ENCODE results near the gene ARPC2. TPM values are rescaled to one million over a fixed set of nuclear protein-coding genes. Genes with fewer than 3 reads are reported as not detected.

The ARPC2 gene
- total and polyA plus RNA-seq, 2 of the 13 experiments (the other 11 are each of a cell fraction or from before 2014, with no cell fraction given) = 168 to 303 TPM

DNA sequence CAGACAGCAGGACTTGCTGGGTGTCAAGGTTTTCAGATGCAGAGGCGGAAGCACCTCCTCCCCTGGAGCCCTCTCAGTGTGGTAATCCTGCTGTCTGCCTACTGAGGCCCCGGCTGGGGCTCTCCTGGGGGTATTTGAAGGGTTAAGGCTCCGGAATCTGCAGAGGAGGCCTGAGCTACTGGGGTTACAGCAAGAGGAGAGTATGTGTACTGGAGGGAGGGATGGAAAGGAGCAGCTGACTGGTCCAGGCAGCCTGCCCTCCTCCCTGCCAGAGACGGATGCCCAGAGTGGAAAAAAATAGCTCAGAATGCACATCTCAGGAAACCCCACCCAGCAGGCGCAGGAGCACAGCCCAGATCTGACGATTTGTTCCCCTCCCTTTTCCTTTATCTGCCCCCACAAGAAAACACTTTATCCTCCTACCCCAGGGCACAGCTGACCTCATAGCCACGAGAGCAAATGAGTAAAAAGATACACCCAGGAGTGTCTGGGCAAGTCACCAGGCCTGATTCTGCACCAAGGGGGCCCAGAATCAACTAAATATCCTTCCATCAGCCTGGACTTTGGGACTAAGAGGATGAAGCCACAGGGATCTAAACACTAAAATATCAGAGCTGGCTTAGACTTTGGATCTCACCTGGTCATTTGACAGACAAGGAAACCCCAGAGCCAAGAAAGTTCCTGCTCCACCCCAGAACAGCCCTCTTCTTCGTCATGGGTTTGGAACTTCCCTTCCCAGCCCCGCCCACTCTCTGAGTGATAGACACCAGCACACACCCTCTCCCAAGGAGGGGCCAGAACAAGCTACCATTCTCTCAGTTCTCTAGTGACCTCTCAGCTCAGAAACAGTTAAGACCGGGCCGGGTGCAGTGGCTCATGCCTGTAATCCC, 69.8 kb downstream of the ARPC2 start (continued):
- TF ChIP-seq NFIC (IDR thresholded peaks at IDR 0.05; ENCODE audit: low read length) (no peak), ZNF232 (CRISPR knock-in tag; IDR thresholded peaks at IDR 0.05; ENCODE audit: borderline replicate concordance) (0 out of 2 replicates have a peak, but pooled peaks have one; percentile 19), CEBPG (CRISPR knock-in tag; IDR thresholded peaks at IDR 0.05) (0 out of 2 replicates have a peak, but pooled peaks have one; percentile 5), RXRB (CRISPR knock-in tag; IDR thresholded peaks at IDR 0.05; ENCODE audit: borderline replicate concordance) (peak; percentile 24; the same call in 1 of the 2 replicates), MXI1 (IDR thresholded peaks at IDR 0.05; ENCODE audit: borderline replicate concordance, low read depth, low read length) (peak; percentile 53; the same call in 1 of the 3 replicates), SP4 (CRISPR knock-in tag; IDR thresholded peaks at IDR 0.05) (peak; percentile 35; the same call in 1 of the 2 replicates), TAF1 (CRISPR knock-in tag; IDR thresholded peaks at IDR 0.05) (peak; percentile 50; the same call in 1 of the 2 replicates), SALL1 (CRISPR knock-in tag; IDR thresholded peaks at IDR 0.05) (peak; percentile 34; the same call in 1 of the 2 replicates), KDM6A (CRISPR knock-in tag; IDR thresholded peaks at IDR 0.05; ENCODE audit: low read depth) (0 out of 2 replicates have a peak, but pooled peaks have one; percentile 19), SP1 (IDR thresholded peaks at IDR 0.05) (no peak), SP1 (CRISPR knock-in tag; IDR thresholded peaks at IDR 0.05) (peak; percentile 85), ETV5 (CRISPR knock-in tag; IDR thresholded peaks at IDR 0.05; ENCODE audit: borderline replicate concordance) (peak; percentile 61; the same call in 1 of the 2 replicates), ZNF792 (CRISPR knock-in tag; IDR thresholded peaks at IDR 0.05) (peak; percentile 74; the same call in 1 of the 2 replicates), XRCC5 (optimal IDR thresholded peaks at IDR 0.05; ENCODE audit: low read length) (peak; percentile 41)
- TF ChIP-seq, protein P1, sequence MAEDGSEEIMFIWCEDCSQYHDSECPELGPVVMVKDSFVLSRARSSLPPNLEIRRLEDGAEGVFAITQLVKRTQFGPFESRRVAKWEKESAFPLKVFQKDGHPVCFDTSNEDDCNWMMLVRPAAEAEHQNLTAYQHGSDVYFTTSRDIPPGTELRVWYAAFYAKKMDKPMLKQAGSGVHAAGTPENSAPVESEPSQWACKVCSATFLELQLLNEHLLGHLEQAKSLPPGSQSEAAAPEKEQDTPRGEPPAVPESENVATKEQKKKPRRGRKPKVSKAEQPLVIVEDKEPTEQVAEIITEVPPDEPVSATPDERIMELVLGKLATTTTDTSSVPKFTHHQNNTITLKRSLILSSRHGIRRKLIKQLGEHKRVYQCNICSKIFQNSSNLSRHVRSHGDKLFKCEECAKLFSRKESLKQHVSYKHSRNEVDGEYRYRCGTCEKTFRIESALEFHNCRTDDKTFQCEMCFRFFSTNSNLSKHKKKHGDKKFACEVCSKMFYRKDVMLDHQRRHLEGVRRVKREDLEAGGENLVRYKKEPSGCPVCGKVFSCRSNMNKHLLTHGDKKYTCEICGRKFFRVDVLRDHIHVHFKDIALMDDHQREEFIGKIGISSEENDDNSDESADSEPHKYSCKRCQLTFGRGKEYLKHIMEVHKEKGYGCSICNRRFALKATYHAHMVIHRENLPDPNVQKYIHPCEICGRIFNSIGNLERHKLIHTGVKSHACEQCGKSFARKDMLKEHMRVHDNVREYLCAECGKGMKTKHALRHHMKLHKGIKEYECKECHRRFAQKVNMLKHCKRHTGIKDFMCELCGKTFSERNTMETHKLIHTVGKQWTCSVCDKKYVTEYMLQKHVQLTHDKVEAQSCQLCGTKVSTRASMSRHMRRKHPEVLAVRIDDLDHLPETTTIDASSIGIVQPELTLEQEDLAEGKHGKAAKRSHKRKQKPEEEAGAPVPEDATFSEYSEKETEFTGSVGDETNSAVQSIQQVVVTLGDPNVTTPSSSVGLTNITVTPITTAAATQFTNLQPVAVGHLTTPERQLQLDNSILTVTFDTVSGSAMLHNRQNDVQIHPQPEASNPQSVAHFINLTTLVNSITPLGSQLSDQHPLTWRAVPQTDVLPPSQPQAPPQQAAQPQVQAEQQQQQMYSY (CRISPR knock-in tag; IDR thresholded peaks at IDR 0.05) = no peak
- TF ChIP-seq, protein P2, sequence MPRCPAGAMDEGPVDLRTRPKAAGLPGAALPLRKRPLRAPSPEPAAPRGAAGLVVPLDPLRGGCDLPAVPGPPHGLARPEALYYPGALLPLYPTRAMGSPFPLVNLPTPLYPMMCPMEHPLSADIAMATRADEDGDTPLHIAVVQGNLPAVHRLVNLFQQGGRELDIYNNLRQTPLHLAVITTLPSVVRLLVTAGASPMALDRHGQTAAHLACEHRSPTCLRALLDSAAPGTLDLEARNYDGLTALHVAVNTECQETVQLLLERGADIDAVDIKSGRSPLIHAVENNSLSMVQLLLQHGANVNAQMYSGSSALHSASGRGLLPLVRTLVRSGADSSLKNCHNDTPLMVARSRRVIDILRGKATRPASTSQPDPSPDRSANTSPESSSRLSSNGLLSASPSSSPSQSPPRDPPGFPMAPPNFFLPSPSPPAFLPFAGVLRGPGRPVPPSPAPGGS (CRISPR knock-in tag; IDR thresholded peaks at IDR 0.05) = no peak
- TF ChIP-seq, protein P3, sequence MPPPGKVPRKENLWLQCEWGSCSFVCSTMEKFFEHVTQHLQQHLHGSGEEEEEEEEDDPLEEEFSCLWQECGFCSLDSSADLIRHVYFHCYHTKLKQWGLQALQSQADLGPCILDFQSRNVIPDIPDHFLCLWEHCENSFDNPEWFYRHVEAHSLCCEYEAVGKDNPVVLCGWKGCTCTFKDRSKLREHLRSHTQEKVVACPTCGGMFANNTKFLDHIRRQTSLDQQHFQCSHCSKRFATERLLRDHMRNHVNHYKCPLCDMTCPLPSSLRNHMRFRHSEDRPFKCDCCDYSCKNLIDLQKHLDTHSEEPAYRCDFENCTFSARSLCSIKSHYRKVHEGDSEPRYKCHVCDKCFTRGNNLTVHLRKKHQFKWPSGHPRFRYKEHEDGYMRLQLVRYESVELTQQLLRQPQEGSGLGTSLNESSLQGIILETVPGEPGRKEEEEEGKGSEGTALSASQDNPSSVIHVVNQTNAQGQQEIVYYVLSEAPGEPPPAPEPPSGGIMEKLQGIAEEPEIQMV (CRISPR knock-in tag; IDR thresholded peaks at IDR 0.05; ENCODE audit: low read depth) = no peak
- TF ChIP-seq, protein P4, sequence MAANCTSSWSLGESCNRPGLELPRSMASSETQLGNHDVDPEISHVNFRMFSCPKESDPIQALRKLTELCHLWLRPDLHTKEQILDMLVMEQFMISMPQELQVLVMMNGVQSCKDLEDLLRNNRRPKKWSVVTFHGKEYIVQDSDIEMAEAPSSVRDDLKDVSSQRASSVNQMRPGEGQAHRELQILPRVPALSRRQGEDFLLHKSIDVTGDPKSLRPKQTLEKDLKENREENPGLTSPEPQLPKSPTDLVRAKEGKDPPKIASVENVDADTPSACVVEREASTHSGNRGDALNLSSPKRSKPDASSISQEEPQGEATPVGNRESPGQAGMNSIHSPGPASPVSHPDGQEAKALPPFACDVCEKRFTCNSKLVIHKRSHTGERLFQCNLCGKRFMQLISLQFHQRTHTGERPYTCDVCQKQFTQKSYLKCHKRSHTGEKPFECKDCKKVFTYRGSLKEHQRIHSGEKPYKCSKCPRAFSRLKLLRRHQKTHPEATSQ (CRISPR knock-in tag; IDR thresholded peaks at IDR 0.05; ENCODE audit: borderline replicate concordance) = 0 out of 2 replicates have a peak, but pooled peaks have one; percentile 9
- TF ChIP-seq, protein P5, sequence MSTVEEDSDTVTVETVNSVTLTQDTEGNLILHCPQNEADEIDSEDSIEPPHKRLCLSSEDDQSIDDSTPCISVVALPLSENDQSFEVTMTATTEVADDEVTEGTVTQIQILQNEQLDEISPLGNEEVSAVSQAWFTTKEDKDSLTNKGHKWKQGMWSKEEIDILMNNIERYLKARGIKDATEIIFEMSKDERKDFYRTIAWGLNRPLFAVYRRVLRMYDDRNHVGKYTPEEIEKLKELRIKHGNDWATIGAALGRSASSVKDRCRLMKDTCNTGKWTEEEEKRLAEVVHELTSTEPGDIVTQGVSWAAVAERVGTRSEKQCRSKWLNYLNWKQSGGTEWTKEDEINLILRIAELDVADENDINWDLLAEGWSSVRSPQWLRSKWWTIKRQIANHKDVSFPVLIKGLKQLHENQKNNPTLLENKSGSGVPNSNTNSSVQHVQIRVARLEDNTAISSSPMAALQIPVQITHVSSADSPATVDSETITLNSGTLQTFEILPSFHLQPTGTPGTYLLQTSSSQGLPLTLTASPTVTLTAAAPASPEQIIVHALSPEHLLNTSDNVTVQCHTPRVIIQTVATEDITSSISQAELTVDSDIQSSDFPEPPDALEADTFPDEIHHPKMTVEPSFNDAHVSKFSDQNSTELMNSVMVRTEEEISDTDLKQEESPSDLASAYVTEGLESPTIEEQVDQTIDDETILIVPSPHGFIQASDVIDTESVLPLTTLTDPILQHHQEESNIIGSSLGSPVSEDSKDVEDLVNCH (CRISPR knock-in tag; IDR thresholded peaks at IDR 0.05) = no peak
